K562 (cell line): ENCODE data around the gene EZH1. TPM values are rescaled to one million over a fixed set of nuclear protein-coding genes. Genes with fewer than 3 reads are reported as not detected.

Source experiments
- BCOR ChIP-seq: fragments of 450-650 bp; IDR thresholded peaks from 2 replicates; pipeline ENCODE4 v1.6.1; 2016
- BMI1 ChIP-seq: fragments of 150-350 bp; IDR thresholded peaks from 2 replicates; pipeline ENCODE4 v1.6.1; 2014; ENCODE audit warnings: low read length
- CBFA2T3 ChIP-seq: fragments of 450-650 bp; IDR thresholded peaks from 2 replicates; pipeline ENCODE4 v1.6.1; 2017
- CSDE1 ChIP-seq, 2 experiments: fragments of 450-650 bp; IDR thresholded peaks; 2 replicates each; pipeline ENCODE4 v1.6.1; 2016; ENCODE audit warnings: mild to moderate bottlenecking in 1 of 2
- GATAD2A ChIP-seq: fragments of 450-650 bp; IDR thresholded peaks from 2 replicates; pipeline ENCODE4 v1.6.1; 2017
- KHSRP ChIP-seq: fragments of 450-650 bp; IDR thresholded peaks from 2 replicates; pipeline ENCODE4 v1.6.1; 2017
- NRF1 ChIP-seq, 2 experiments: fragments of 450-650 bp; IDR thresholded peaks in 1 of 2; conservative IDR thresholded peaks in 1 of 2; 2 replicates each; pipeline ENCODE4 v1.6.1; 2014; ENCODE audit warnings: mild to moderate bottlenecking in 2 of 2
- PHB2 ChIP-seq: fragments of 450-650 bp; IDR thresholded peaks from 2 replicates; pipeline ENCODE4 v1.6.1; 2017; ENCODE audit warnings: low read depth
- RFX5 ChIP-seq: IDR thresholded peaks from 2 replicates; pipeline ENCODE4 v1.6.1; 2011; ENCODE audit warnings: low read depth, mild to moderate bottlenecking, improper control_type of control experiment, low read length
- SRF ChIP-seq, 2 experiments: fragments of 250-450, 450-650 bp in 1 of 2; sonication (Bioruptor Pico) in 1 of 2; sonication (generic) in 1 of 2; formaldehyde crosslinking; IDR thresholded peaks; 2 replicates each; pipeline versions ENCODE4 v1.5.0 to v1.5.1; 2020 to 2022; ENCODE audit warnings: mild to moderate bottlenecking in 1 of 2, missing genetic modification reagents in 1 of 2
- STAT5A ChIP-seq: IDR thresholded peaks from 2 replicates; pipeline ENCODE4 v1.6.1; 2012; ENCODE audit warnings: low read length, inconsistent platforms, borderline replicate concordance
- ZFP36 ChIP-seq: fragments of 150-350 bp; IDR thresholded peaks from 2 replicates; pipeline ENCODE4 v1.6.1; 2018; ENCODE audit warnings: low read length, low read depth; ENCODE audit not compliant: partially characterized antibody
- ZNF696 ChIP-seq: fragments of 250-450 bp; sonication (Bioruptor Pico); conservative IDR thresholded peaks from 2 replicates; pipeline ENCODE4 v1.4.0; 2020; ENCODE audit warnings: mild to moderate bottlenecking, moderate library complexity
- polyA plus RNA-seq, 8 experiments: library from polyadenylated mRNA; depleted of rRNA in 4 of 8; stranded (reverse) in 5 of 8; unstranded in 3 of 8; fragments of >200 nt; fragmentation: Nextera tagmentation in 2 of 8; fragmentation: Illumina TruSeq in 1 of 8; extraction: Ambion mirVana in 2 of 8; extraction: Trizol in 1 of 8; gene quantifications; 2 replicates each; pipeline versions ENCODE4 v1.2.1 to v1.2.3, GENCODE V29; 2011 to 2014; ENCODE audit warnings: inconsistent platforms in 1 of 8, missing spikeins in 1 of 8
- total RNA-seq, 7 experiments: library from RNA; depleted of rRNA in 6 of 7; stranded (reverse); fragments of >200 nt in 6 of 7; fragmentation: Illumina TruSeq in 2 of 7; extraction: Trizol in 2 of 7; gene quantifications; 2 replicates each; pipeline versions ENCODE4 v1.2.1 to v1.2.3, GENCODE V29; 2011 to 2021; ENCODE audit warnings: low replicate concordance in 1 of 7
- TF ChIP-seq, protein P1 (sequence below): sonication (generic); formaldehyde crosslinking; IDR thresholded peaks from 2 replicates; pipeline ENCODE4 v1.8.1; 2023; ENCODE audit warnings: mild to moderate bottlenecking, missing genetic modification reagents, moderate library complexity
- TF ChIP-seq, protein P2 (sequence below): sonication (generic); formaldehyde crosslinking; IDR thresholded peaks from 2 replicates; pipeline ENCODE4 v1.8.0; 2022; ENCODE audit warnings: mild to moderate bottlenecking, missing genetic modification reagents
- TF ChIP-seq, protein P3 (sequence below): fragments of 250-450 bp; sonication (Bioruptor Pico); IDR thresholded peaks from 2 replicates; pipeline ENCODE4 v1.4.0; 2020
- TF ChIP-seq, protein P4 (sequence below): sonication (generic); formaldehyde crosslinking; IDR thresholded peaks from 2 replicates; pipeline ENCODE4 v1.8.0; 2022; ENCODE audit warnings: missing genetic modification reagents, mild to moderate bottlenecking, borderline replicate concordance
- TF ChIP-seq, protein P5 (sequence below): fragments of 450-650 bp; IDR thresholded peaks from 2 replicates; pipeline ENCODE4 v1.6.1; 2017; ENCODE audit warnings: antibody characterized with exemption, mild to moderate bottlenecking

EZH1 gene
- total and polyA plus RNA-seq, 9 of the 15 experiments (the other 6 are each of a cell fraction or from before 2014, with no cell fraction given), result 8.6 to 40.8 (median 22.9) TPM

DNA sequence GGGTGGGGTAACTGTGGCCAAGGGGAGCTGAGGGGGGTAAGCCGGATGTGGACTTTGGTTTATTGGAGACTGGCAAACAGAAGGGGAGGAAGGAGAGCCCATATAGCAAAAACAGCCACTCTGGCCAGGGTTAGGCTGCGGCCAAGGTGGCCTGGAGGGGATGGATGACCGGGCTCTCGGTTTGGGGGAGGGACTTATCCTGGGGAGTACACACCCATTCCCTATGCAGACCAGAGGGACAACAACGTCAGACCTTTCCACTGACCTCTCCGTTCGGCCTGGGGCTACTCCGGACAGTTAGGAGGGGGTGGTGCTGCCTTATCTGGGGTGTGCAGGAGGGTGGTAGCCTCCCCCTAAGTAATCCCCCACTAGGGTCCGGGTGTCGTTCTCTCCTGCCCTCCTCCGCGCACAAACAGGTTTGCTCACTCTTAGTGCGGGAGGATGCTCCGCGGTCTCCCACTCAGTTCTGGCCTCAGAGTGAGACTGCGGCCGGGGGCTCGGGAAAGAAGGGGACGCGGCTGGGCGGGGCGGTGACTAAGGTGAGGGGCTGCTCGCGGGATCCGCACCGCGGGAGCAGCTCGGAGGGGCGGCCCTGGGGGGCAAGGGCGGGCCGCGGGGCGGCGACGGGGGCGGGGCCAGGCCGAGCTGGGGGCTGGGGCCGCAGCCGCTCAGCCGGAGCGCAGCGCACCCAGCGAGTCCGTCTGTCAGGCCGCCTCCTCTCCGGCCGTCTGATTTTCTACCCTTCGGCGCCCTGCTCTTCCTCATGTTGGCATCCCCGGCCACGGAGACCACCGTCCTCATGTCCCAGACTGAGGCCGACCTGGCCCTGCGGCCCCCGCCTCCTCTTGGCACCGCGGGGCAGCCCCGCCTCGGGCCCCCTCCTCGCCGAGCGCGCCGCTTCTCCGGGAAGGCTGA is 35.4 kb upstream of the EZH1 start, which contains the start of gene WNK4 (continued):
- TF ChIP-seq, protein P1, sequence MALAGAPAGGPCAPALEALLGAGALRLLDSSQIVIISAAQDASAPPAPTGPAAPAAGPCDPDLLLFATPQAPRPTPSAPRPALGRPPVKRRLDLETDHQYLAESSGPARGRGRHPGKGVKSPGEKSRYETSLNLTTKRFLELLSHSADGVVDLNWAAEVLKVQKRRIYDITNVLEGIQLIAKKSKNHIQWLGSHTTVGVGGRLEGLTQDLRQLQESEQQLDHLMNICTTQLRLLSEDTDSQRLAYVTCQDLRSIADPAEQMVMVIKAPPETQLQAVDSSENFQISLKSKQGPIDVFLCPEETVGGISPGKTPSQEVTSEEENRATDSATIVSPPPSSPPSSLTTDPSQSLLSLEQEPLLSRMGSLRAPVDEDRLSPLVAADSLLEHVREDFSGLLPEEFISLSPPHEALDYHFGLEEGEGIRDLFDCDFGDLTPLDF (CRISPR knock-in tag), result no peak
- TF ChIP-seq, protein P2, sequence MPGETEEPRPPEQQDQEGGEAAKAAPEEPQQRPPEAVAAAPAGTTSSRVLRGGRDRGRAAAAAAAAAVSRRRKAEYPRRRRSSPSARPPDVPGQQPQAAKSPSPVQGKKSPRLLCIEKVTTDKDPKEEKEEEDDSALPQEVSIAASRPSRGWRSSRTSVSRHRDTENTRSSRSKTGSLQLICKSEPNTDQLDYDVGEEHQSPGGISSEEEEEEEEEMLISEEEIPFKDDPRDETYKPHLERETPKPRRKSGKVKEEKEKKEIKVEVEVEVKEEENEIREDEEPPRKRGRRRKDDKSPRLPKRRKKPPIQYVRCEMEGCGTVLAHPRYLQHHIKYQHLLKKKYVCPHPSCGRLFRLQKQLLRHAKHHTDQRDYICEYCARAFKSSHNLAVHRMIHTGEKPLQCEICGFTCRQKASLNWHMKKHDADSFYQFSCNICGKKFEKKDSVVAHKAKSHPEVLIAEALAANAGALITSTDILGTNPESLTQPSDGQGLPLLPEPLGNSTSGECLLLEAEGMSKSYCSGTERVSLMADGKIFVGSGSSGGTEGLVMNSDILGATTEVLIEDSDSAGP (CRISPR knock-in tag), result no peak
- TF ChIP-seq BMI1 (no peak), CBFA2T3 (peak; percentile 96), KHSRP (no peak), BCOR (peak; percentile 81), NRF1 (conservative IDR thresholded peaks at IDR 0.05 in 1 of 2, IDR thresholded peaks at IDR 0.05 in 1 of 2) (peak; percentile 47 to 57), PHB2 (peak; percentile 66), RFX5 (no peak), ZFP36 (no peak), GATAD2A (peak; percentile 76), STAT5A (peak; percentile 88), CSDE1 (IDR thresholded peaks at IDR 0.05) (no peak), ZNF696 (no peak), SRF (CRISPR knock-in tag; IDR thresholded peaks at IDR 0.05) (peak in 1 of 2 experiments; percentile 40; a peak in 1 of 4 replicates)
- TF ChIP-seq, protein P3, sequence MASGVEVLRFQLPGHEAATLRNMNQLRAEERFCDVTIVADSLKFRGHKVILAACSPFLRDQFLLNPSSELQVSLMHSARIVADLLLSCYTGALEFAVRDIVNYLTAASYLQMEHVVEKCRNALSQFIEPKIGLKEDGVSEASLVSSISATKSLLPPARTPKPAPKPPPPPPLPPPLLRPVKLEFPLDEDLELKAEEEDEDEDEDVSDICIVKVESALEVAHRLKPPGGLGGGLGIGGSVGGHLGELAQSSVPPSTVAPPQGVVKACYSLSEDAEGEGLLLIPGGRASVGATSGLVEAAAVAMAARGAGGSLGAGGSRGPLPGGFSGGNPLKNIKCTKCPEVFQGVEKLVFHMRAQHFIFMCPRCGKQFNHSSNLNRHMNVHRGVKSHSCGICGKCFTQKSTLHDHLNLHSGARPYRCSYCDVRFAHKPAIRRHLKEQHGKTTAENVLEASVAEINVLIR (CRISPR knock-in tag), result no peak; the same call in 1 of the 2 replicates
- TF ChIP-seq, protein P4, sequence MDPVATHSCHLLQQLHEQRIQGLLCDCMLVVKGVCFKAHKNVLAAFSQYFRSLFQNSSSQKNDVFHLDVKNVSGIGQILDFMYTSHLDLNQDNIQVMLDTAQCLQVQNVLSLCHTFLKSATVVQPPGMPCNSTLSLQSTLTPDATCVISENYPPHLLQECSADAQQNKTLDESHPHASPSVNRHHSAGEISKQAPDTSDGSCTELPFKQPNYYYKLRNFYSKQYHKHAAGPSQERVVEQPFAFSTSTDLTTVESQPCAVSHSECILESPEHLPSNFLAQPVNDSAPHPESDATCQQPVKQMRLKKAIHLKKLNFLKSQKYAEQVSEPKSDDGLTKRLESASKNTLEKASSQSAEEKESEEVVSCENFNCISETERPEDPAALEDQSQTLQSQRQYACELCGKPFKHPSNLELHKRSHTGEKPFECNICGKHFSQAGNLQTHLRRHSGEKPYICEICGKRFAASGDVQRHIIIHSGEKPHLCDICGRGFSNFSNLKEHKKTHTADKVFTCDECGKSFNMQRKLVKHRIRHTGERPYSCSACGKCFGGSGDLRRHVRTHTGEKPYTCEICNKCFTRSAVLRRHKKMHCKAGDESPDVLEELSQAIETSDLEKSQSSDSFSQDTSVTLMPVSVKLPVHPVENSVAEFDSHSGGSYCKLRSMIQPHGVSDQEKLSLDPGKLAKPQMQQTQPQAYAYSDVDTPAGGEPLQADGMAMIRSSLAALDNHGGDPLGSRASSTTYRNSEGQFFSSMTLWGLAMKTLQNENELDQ (CRISPR knock-in tag), result no peak
- TF ChIP-seq, protein P5, sequence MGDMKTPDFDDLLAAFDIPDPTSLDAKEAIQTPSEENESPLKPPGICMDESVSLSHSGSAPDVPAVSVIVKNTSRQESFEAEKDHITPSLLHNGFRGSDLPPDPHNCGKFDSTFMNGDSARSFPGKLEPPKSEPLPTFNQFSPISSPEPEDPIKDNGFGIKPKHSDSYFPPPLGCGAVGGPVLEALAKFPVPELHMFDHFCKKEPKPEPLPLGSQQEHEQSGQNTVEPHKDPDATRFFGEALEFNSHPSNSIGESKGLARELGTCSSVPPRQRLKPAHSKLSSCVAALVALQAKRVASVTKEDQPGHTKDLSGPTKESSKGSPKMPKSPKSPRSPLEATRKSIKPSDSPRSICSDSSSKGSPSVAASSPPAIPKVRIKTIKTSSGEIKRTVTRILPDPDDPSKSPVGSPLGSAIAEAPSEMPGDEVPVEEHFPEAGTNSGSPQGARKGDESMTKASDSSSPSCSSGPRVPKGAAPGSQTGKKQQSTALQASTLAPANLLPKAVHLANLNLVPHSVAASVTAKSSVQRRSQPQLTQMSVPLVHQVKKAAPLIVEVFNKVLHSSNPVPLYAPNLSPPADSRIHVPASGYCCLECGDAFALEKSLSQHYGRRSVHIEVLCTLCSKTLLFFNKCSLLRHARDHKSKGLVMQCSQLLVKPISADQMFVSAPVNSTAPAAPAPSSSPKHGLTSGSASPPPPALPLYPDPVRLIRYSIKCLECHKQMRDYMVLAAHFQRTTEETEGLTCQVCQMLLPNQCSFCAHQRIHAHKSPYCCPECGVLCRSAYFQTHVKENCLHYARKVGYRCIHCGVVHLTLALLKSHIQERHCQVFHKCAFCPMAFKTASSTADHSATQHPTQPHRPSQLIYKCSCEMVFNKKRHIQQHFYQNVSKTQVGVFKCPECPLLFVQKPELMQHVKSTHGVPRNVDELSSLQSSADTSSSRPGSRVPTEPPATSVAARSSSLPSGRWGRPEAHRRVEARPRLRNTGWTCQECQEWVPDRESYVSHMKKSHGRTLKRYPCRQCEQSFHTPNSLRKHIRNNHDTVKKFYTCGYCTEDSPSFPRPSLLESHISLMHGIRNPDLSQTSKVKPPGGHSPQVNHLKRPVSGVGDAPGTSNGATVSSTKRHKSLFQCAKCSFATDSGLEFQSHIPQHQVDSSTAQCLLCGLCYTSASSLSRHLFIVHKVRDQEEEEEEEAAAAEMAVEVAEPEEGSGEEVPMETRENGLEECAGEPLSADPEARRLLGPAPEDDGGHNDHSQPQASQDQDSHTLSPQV, result 0 out of 2 replicates have a peak, but pooled peaks have one; percentile 28
